Adipose tissue (tissue), 3 donors: ENCODE measurements around the gene ZDHHC3. TPM values are rescaled to one million over a fixed set of nuclear protein-coding genes. Genes with fewer than 3 reads are reported as not detected.

ENCODE experiments used
- H3K27ac ChIP-seq: one replicate; pipeline ENCODE4 v1.5.1; 2013; ENCODE audit warnings: low read depth, low read length
- WGBS, 3 donors: extraction: QIAGEN DNeasy Blood & Tissue Kit; methylation state at CpG; one replicate each; pipeline ENCODE4 v1.1.7; 2013; 5-methylcytosine and 5-hydroxymethylcytosine counted together
- polyA plus RNA-seq, 3 donors: library from polyadenylated mRNA; stranded (reverse); fragments of 200-250 nt; gene quantifications; one replicate each; pipeline ENCODE4 v1.2.3, GENCODE V29; 2013
- donor health status: healthy with polysubstance abuse.
- donor health status: Bipolar disorder and iron deficiency.
- donor health status: healthy.

Gene ZDHHC3
- polyA plus RNA-seq, 3 donors, result 17.6 to 57.5 (median 48.1) TPM

- 97 to 98% (median 98%) methylated on average over 3 of the region's 3 CpGs for WGBS, 3 donors
- no peak overlapping the region for H3K27ac ChIP-seq
Measured at GRCh38 chr3:44948239-44948638, 27.7 kb downstream of the ZDHHC3 start.

GRCh38 chr3:44942202-44942921, 33.6 kb downstream of the ZDHHC3 start:
- 91 to 97% (median 93%) methylated on average over 9 of the region's 9 CpGs for WGBS, 3 donors
- no peak overlapping the region for H3K27ac ChIP-seq

- 59 to 78% (median 71%) methylated on average over 6 of the region's 6 CpGs for WGBS, 3 donors
- no peak overlapping the region for H3K27ac ChIP-seq
Measured at GRCh38 chr3:44939581-44940036, 36.4 kb downstream of the ZDHHC3 start.

GRCh38 chr3:44932986-44933944, 42.7 kb downstream of the ZDHHC3 start:
- no peak overlapping the region for H3K27ac ChIP-seq
- 90 to 92% (median 91%) methylated on average over 14 of the region's 14 CpGs for WGBS, 3 donors

GRCh38 chr3:44932271-44932670, 43.7 kb downstream of the ZDHHC3 start:
- WGBS, 3 donors, result 44 to 68% (median 62%) methylated on average over 2 of the region's 2 CpGs

GRCh38 chr3:44931791-44932190, 44.2 kb downstream of the ZDHHC3 start:
- WGBS, 3 donors, result 79 to 94% (median 89%) methylated on average over 2 of the region's 2 CpGs
- no peak overlapping the region for H3K27ac ChIP-seq

More at GRCh38 chr3:44932271-44932670, 43.7 kb downstream of the ZDHHC3 start:
- no peak overlapping the region for H3K27ac ChIP-seq

GRCh38 chr3:44930911-44931310, 45.1 kb downstream of the ZDHHC3 start:
- no peak overlapping the region for H3K27ac ChIP-seq
- 90 to 93% (median 92%) methylated on average over 2 of the region's 2 CpGs for WGBS, 3 donors

GRCh38 chr3:44929782-44930181, 46.2 kb downstream of the ZDHHC3 start:
- no peak overlapping the region for H3K27ac ChIP-seq
- 83 to 92% (median 87%) methylated on average over 5 of the region's 5 CpGs for WGBS, 3 donors

- WGBS, 3 donors, result 87 to 95% (median 94%) methylated on average over 7 of the region's 7 CpGs
- H3K27ac ChIP-seq, result no peak overlapping the region
Measured at GRCh38 chr3:44927371-44927770, 48.6 kb downstream of the ZDHHC3 start.

GRCh38 chr3:44926921-44927320, 49.1 kb downstream of the ZDHHC3 start:
- WGBS, 3 donors, result 77 to 91% (median 84%) methylated on average over 7 of the region's 7 CpGs
- no peak overlapping the region for H3K27ac ChIP-seq

GRCh38 chr3:44926172-44926571, 49.8 kb downstream of the ZDHHC3 start:
- 91 to 94% (median 92%) methylated on average over 10 of the region's 10 CpGs for WGBS, 3 donors
- no peak overlapping the region for H3K27ac ChIP-seq

- H3K27ac ChIP-seq, result no peak overlapping the region
- WGBS, 3 donors, result 84 to 87% (median 84%) methylated on average over 5 of the region's 5 CpGs
Measured at GRCh38 chr3:44924457-44925084, 51.4 kb downstream of the ZDHHC3 start.

GRCh38 chr3:44923632-44924456, 52.1 kb downstream of the ZDHHC3 start:
- no peak overlapping the region for H3K27ac ChIP-seq
- WGBS, 3 donors, result 66 to 84% (median 72%) methylated on average over 3 of the region's 3 CpGs

- H3K27ac ChIP-seq, result no peak overlapping the region
- WGBS, 3 donors, result 89 to 92% (median 90%) methylated on average over 3 of the region's 3 CpGs
Measured at GRCh38 chr3:44920081-44920480, 55.9 kb downstream of the ZDHHC3 start.

- WGBS, 3 donors, result 91 to 93% (median 91%) methylated on average over 6 of the region's 6 CpGs
- H3K27ac ChIP-seq, result no peak overlapping the region
Measured at GRCh38 chr3:44918581-44918980, 57.4 kb downstream of the ZDHHC3 start.

- H3K27ac ChIP-seq, result no peak overlapping the region
- WGBS, 3 donors, result 82 to 95% (median 94%) methylated on average over 11 to 12 of the region's 12 CpGs
Measured at GRCh38 chr3:44918087-44918486, 57.9 kb downstream of the ZDHHC3 start.

- H3K27ac ChIP-seq, result no peak overlapping the region
- WGBS, 3 donors, result 58 to 64% (median 62%) methylated on average over 8 of the region's 8 CpGs
Measured at GRCh38 chr3:44915702-44916438, 60.1 kb downstream of the ZDHHC3 start.
